Activated CD4-positive, alpha-beta T cell treated with anti-CD3 and anti-CD28 coated beads, Interleukin-2, amount 10 ng/mL, durations not matched to agents 7 days and 5 days (primary cell): Measurements from ENCODE around the gene GPS1. TPM values are rescaled to one million over a fixed set of nuclear protein-coding genes. Genes with fewer than 3 reads are reported as not detected.
A peak's percentile ranks its signal among the peaks of the same experiment; 100 is the strongest.

Source experiments
- CTCF ChIA-PET: fragments of 350-600 bp; sonication (Branson Sonifier 250); formaldehyde crosslinking; loops from one replicate; lab custom pipeline; 2021; ENCODE audit warnings: antibody characterized with exemption; lab: Charles Lee
- POLR2A ChIA-PET: fragments of 350-600 bp; sonication (Branson Sonifier 250); formaldehyde crosslinking; loops from one replicate; lab custom pipeline; 2021; ENCODE audit warnings: antibody characterized with exemption; lab: Charles Lee
- DNase-seq: peaks from one replicate; pipeline ENCODE4 v3.0.0-alpha.2; 2020
- H3K27ac Mint-ChIP-seq: one replicate; pipeline ENCODE4 v1.8.0; 2021; ENCODE audit warnings: mild to moderate bottlenecking, moderate library complexity, mixed read lengths
- H3K27me3 Mint-ChIP-seq: one replicate; pipeline ENCODE4 v1.8.0; 2021; ENCODE audit warnings: mixed read lengths
- H3K36me3 Mint-ChIP-seq: one replicate; pipeline ENCODE4 v1.8.0; 2021; ENCODE audit warnings: low read depth, mixed read lengths
- H3K4me1 Mint-ChIP-seq: one replicate; pipeline ENCODE4 v1.8.0; 2021; ENCODE audit warnings: mixed read lengths
- H3K4me3 Mint-ChIP-seq: one replicate; pipeline ENCODE4 v1.8.0; 2021; ENCODE audit warnings: mild to moderate bottlenecking, moderate library complexity, mixed read lengths
- H3K9me3 Mint-ChIP-seq: one replicate; pipeline ENCODE4 v1.8.0; 2021; ENCODE audit warnings: mixed read lengths
- total RNA-seq, 2 experiments: library from RNA; stranded (reverse); gene quantifications; one replicate each; pipeline ENCODE4 v1.2.3, GENCODE V29; 2021

The GPS1 gene
- total RNA-seq, 2 experiments from 2014 or later: 78.5 to 92.1 TPM

GRCh38 chr17:82023447-82024241, 28.1 kb upstream of the GPS1 start:
- ChIA-PET CTCF (interaction anchor here (2.5 to 7.4 kb wide), 3 partner anchors 13 to 68 kb away, joined by 6 to 66 read pairs (median 49); partner anchors contain the start of genes DCXR and NOTUM), POLR2A (no interaction called here)
- Mint-ChIP-seq H3K9me3 (no peaks in the 10 kb centered on the region), H3K4me1 (peaks cover 44% of the 10 kb centered on the region), H3K36me3 (peaks cover 12% of the 10 kb centered on the region), H3K4me3 (peak overlapping the region; percentile 84), H3K27ac (no peak overlapping the region), H3K27me3 (no peaks in the 10 kb centered on the region)
- peak; percentile 36 for DNase-seq

DNA sequence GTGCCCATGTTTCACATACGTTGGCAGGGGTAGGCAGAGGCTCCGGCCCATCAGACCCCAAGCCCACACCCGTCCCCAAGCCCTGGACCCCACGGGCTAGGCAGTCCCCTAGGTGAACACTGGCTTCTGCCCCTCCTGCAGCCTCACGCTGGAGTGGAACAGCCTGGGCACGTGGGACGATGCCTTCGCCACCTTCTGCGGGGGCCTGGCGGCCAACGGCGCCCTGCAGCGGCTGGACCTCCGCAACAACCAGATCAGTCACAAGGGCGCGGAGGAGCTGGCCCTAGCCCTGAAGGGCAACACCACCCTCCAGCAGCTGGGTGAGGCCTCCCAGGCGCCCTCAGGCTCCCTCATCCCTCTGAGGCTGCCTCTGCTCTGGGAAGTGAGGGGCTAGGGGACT, 26.8 kb upstream of the GPS1 start:
- CTCF ChIA-PET: interaction anchor here (3.1 to 6.7 kb wide), 2 partner anchors 12 to 65 kb away, joined by 12 to 49 read pairs; partner anchors contain the start of gene DCXR
- peaks cover 17% of the 10 kb centered on the region for H3K36me3 Mint-ChIP-seq
- H3K4me1 Mint-ChIP-seq: peaks cover 45% of the 10 kb centered on the region
- no peaks in the 10 kb centered on the region for H3K27me3 Mint-ChIP-seq
- no peak overlapping the region for H3K27ac Mint-ChIP-seq
- no peak overlapping the region for H3K4me3 Mint-ChIP-seq
- H3K9me3 Mint-ChIP-seq: no peaks in the 10 kb centered on the region
- POLR2A ChIA-PET: no interaction called here
- DNase-seq: no peak

GRCh38 chr17:82025401-82026107, 26.1 kb upstream of the GPS1 start:
- CTCF ChIA-PET: interaction anchor here (0.7 to 3.1 kb wide), 3 partner anchors 10 to 66 kb away, joined by 3 to 12 read pairs (median 3); no protein-coding TSS in a partner anchor
- Mint-ChIP-seq H3K36me3 (peaks cover 17% of the 10 kb centered on the region), H3K27ac (no peak overlapping the region), H3K4me1 (peaks cover 42% of the 10 kb centered on the region), H3K4me3 (peak overlapping the region; percentile 13), H3K9me3 (no peaks in the 10 kb centered on the region), H3K27me3 (no peaks in the 10 kb centered on the region)
- DNase-seq: no peak
- POLR2A ChIA-PET: interaction anchor here (0.6 to 0.9 kb wide), 2 partner anchors 12 to 72 kb away, joined by 3 read pairs; partner anchors contain the start of gene DCXR

- ChIA-PET CTCF (interaction anchor here (1.2 to 3.0 kb wide), 3 partner anchors 8 to 69 kb away, joined by 5 to 40 read pairs (median 14); partner anchors contain the start of genes CENPX and DCXR), POLR2A (no interaction called here)
- Mint-ChIP-seq H3K36me3 (peaks cover 17% of the 10 kb centered on the region), H3K27ac (no peak overlapping the region), H3K27me3 (no peaks in the 10 kb centered on the region), H3K4me1 (peaks cover 33% of the 10 kb centered on the region), H3K9me3 (no peaks in the 10 kb centered on the region), H3K4me3 (no peak overlapping the region)
- DNase-seq: no peak
Measured at GRCh38 chr17:82028246-82028645, 23.5 kb upstream of the GPS1 start.

GRCh38 chr17:82028966-82029365, 22.7 kb upstream of the GPS1 start:
- CTCF ChIA-PET: interaction anchor here (1.3 to 3.0 kb wide), 8 partner anchors 9 to 130 kb away, joined by 3 to 40 read pairs (median 10); partner anchors contain the start of genes CENPX and DCXR
- Mint-ChIP-seq H3K36me3 (peaks cover 17% of the 10 kb centered on the region), H3K27ac (no peak overlapping the region), H3K9me3 (no peaks in the 10 kb centered on the region), H3K4me3 (no peak overlapping the region), H3K27me3 (no peaks in the 10 kb centered on the region), H3K4me1 (peaks cover 30% of the 10 kb centered on the region)
- POLR2A ChIA-PET: no interaction called here
- DNase-seq: no peak

DNA sequence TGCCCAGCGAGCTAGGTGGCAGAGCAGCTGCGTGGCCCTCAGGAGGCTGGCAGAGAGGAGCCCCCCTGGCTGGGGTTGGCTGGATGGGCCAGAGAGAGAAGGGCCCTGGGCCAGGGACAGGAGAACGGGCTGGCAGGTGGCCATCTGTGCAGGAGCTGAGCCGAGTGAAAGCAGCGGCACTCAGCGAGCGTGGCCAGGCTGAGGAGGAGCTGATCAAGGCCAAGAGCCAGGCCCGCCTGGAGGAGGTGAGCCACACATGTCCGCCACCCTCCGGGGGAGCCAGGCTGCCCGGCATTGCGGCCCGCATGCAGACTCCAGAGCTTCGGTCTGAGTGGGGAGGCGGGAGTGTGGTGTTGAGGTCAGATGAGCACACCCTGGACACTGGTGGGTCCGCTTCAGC, 22.3 kb upstream of the GPS1 start:
- Mint-ChIP-seq H3K27ac (peak overlapping the region; percentile 50), H3K4me3 (peak overlapping the region; percentile 32), H3K27me3 (no peaks in the 10 kb centered on the region), H3K4me1 (peaks cover 26% of the 10 kb centered on the region), H3K9me3 (no peaks in the 10 kb centered on the region), H3K36me3 (peaks cover 17% of the 10 kb centered on the region)
- POLR2A ChIA-PET: no interaction called here
- no peak for DNase-seq
- CTCF ChIA-PET: interaction anchor here (0.8 to 3.0 kb wide), 16 partner anchors 9 to 209 kb away, joined by 3 to 40 read pairs (median 6); partner anchors contain the start of genes ASPSCR1, CENPX and DCXR

DNA sequence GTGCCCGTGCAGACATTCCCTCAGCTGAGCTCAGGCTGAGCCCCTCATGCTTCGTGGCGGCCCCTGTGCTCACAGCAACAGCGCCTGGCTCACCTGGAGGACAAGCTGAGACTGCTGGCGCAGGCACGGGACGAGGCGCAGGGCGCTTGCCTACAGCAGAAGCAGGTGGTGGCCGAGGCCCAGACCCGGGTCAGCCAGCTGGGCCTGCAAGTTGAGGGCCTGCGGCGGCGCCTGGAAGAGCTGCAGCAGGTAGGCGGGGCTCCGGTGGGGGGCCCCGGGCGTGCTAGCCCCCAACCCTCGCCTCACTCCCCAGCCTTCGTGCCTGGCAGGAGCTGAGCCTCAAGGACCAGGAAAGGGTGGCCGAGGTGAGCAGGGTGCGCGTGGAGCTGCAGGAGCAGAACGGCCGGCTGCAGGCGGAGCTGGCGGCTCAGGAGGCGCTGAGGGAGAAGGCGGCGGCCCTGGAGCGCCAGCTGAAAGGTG, 21.7 kb upstream of the GPS1 start:
- ChIA-PET CTCF (interaction anchor here (0.7 to 3.0 kb wide), 50 partner anchors 8 to 588 kb away, joined by 3 to 40 read pairs (median 4); partner anchors contain the start of genes ASPSCR1, CD7, CENPX and DCXR), POLR2A (no interaction called here)
- Mint-ChIP-seq H3K4me3 (no peak overlapping the region), H3K27me3 (no peaks in the 10 kb centered on the region), H3K36me3 (peaks cover 19% of the 10 kb centered on the region), H3K9me3 (no peaks in the 10 kb centered on the region), H3K27ac (no peak overlapping the region), H3K4me1 (peaks cover 28% of the 10 kb centered on the region)
- DNase-seq: no peak

- POLR2A ChIA-PET: interaction anchor here (0.6 to 0.8 kb wide), 2 partner anchors 13 to 74 kb away, joined by 3 read pairs; no protein-coding TSS in a partner anchor
- Mint-ChIP-seq H3K27ac (peak overlapping the region; percentile 76), H3K9me3 (no peaks in the 10 kb centered on the region)
Measured at GRCh38 chr17:82030470-82031302, 21.0 kb upstream of the GPS1 start.

GRCh38 chr17:82031303-82031884, 20.3 kb upstream of the GPS1 start, which contains the start of gene RAC3:
Gene RAC3, plus strand, starts transcription at chr17:82031678. Its CDS starts 84 bp downstream, at chr17:82031762.
- H3K9me3 Mint-ChIP-seq: no peaks in the 10 kb centered on the region
- DNase-seq: no peak
- peak within 1 kb of the TSS; percentile 76 for H3K27ac Mint-ChIP-seq
- POLR2A ChIA-PET: interaction anchor here (0.8 kb wide), 1 partner anchor 74 kb away, joined by 3 read pairs; no protein-coding TSS in a partner anchor
- CTCF ChIA-PET: interaction anchor here (0.6 to 3.0 kb wide), 9 partner anchors 9 to 462 kb away, joined by 3 to 21 read pairs (median 4); partner anchors contain the start of genes CENPX and LRRC45
- H3K27me3 Mint-ChIP-seq: no peaks in the 10 kb centered on the region
- H3K4me1 Mint-ChIP-seq: peaks cover 30% of the 10 kb centered on the region
- H3K4me3 Mint-ChIP-seq: peak within 1 kb of the TSS; percentile 74
- H3K36me3 Mint-ChIP-seq: peaks cover 17% of the 10 kb centered on the region

More at GRCh38 chr17:82030470-82031302, 21.0 kb upstream of the GPS1 start:
- CTCF ChIA-PET: interaction anchor here (0.5 to 3.0 kb wide), 64 partner anchors 8 to 795 kb away, joined by 3 to 40 read pairs (median 4); partner anchors contain the start of genes ASPSCR1, CD7, CENPX and FASN
- no peaks in the 10 kb centered on the region for H3K27me3 Mint-ChIP-seq
- H3K4me1 Mint-ChIP-seq: peaks cover 32% of the 10 kb centered on the region
- H3K36me3 Mint-ChIP-seq: peaks cover 22% of the 10 kb centered on the region
- peak overlapping the region; percentile 74 for H3K4me3 Mint-ChIP-seq
- DNase-seq: peak; percentile 86

DNA sequence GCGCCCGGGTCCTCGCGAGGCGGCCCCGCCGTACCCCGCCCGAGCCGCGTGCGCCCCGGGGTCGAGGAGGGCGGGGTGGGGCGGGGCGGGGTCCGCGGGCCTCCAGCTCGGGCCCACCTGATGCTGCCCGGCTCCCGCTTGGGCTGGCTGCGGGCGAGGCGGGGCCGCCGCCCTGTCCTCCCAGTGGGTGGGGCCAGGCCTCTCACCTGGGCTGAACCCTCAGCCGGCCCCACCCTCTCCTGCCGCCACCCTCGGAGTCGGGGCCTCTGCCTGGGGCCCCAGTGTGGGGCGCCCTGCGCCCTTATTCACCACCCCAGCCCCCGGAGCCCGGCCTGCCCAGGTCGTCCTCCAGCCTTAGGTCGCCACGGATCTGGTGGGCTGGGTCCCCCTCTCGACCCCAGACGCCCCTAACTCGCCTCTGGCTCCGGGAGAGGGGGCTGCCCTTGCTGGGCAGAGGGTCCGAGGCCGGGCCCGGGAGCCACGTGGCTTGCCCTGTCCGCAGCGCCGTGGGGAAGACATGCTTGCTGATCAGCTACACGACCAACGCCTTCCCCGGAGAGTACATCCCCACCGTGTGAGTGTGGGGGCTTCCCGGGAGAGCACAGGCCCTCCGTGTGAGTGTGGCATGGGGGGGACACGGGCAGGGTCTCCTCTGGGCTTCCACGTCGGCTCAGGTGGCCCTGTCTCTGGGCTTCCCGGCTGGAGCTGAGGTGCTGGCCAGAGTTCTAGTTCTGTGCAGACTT, 19.6 kb upstream of the GPS1 start:
- Mint-ChIP-seq H3K4me3 (peak overlapping the region; percentile 45), H3K36me3 (peaks cover 17% of the 10 kb centered on the region), H3K27me3 (no peaks in the 10 kb centered on the region), H3K4me1 (peaks cover 29% of the 10 kb centered on the region), H3K9me3 (no peaks in the 10 kb centered on the region), H3K27ac (no peak overlapping the region)
- ChIA-PET CTCF (interaction anchor here (1.3 kb wide), 1 partner anchor 9 kb away, joined by 3 read pairs; the partner anchor contains the start of genes CENPX and LRRC45), POLR2A (no interaction called here)
- peak; percentile 51 for DNase-seq
